ENCODE results near the gene USP13. TPM values are rescaled to one million over a fixed set of nuclear protein-coding genes. Genes with fewer than 3 reads are reported as not detected.
A peak's percentile ranks its signal among the peaks of the same experiment; 100 is the strongest.

Gene USP13
- total and polyA plus RNA-seq, 12 donors = 6.9 to 61.1 (median 35.0) TPM

DNA sequence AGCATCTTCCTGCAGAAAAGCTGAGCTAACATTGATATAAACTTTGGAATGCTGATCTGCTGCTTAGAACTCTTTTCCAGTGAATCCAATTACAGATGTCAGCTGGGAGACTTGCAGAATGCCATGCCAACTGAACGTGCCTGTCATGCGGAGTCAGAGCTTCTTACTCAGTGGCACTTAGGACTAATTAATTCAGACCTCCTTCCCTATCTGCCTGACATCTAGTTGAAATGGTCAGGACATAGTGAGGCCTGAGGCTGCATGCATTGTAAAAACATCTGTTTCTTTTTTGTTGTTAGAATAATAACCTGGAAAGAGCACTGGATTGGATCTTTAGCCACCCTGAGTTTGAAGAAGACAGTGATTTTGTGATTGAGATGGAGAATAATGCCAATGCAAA is 112.6 kb downstream of the USP13 start:
- Histone ChIP-seq H3K36me3 (replicated peaks in 1 of 2) (peaks cover 0 to 43% of the 10 kb centered on the region in 2 donors), H3K27me3 (no peaks in the 10 kb centered on the region), H3K27ac (no peak overlapping the region), H3K4me1 (replicated peaks in 1 of 2) (no peaks in the 10 kb centered on the region), H3K9me3 (replicated peaks in 1 of 3) (no peaks in the 10 kb centered on the region), H3K4me3 (no peak overlapping the region)
- TF ChIP-seq POLR2A (IDR thresholded peaks at IDR 0.05) = no peak
- TF ChIP-seq, protein P1, sequence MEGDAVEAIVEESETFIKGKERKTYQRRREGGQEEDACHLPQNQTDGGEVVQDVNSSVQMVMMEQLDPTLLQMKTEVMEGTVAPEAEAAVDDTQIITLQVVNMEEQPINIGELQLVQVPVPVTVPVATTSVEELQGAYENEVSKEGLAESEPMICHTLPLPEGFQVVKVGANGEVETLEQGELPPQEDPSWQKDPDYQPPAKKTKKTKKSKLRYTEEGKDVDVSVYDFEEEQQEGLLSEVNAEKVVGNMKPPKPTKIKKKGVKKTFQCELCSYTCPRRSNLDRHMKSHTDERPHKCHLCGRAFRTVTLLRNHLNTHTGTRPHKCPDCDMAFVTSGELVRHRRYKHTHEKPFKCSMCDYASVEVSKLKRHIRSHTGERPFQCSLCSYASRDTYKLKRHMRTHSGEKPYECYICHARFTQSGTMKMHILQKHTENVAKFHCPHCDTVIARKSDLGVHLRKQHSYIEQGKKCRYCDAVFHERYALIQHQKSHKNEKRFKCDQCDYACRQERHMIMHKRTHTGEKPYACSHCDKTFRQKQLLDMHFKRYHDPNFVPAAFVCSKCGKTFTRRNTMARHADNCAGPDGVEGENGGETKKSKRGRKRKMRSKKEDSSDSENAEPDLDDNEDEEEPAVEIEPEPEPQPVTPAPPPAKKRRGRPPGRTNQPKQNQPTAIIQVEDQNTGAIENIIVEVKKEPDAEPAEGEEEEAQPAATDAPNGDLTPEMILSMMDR (IDR thresholded peaks at IDR 0.05) = no peak
- 68 to 77% (median 71%) methylated on average over 2 of the region's 2 CpGs for WGBS, 4 donors
- intact Hi-C loops (cut with DNase I) = no loop called here
- DNase-seq = no peak

DNA sequence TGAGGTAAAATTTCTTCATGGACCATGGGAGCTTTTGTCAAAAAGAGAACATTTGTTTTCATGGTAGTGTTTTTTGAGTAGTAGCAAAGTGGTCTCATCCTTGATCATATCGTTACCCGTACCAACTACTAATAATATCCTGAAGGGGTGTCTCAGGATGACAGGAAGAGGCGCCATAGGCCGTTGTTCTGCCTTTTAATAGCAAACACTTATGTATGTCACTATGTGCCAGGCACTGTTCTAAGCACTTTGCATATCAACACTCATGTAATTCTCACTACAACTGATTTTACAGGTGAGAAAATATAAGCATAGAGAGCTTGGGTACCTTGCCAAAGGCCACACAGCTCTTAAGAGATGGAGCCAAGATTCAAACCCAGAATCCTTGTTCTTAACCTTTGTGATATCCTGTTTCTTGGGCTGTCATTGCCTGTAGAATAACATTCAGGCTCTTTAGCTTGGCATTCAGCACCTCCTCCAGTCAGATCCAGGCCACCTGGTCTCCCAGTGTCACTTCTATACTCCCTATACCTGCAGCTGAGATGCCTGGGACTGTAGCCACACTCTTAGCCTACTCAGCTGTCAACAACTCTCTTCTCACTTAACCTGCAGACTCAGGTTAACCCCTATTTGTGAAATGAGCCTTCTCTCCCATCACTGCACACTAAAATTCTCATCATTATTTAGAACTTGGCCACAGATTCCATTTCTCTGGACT is 113.7 kb downstream of the USP13 start:
- TF ChIP-seq, protein P1 (IDR thresholded peaks at IDR 0.05) = no peak
- TF ChIP-seq POLR2A (IDR thresholded peaks at IDR 0.05) = no peak
- Histone ChIP-seq H3K4me3 (no peak overlapping the region), H3K4me1 (replicated peaks in 1 of 2) (no peaks in the 10 kb centered on the region), H3K27me3 (no peaks in the 10 kb centered on the region), H3K9me3 (replicated peaks in 1 of 3) (no peaks in the 10 kb centered on the region), H3K36me3 (replicated peaks in 1 of 2) (peaks cover 0 to 36% of the 10 kb centered on the region in 2 donors), H3K27ac (no peak overlapping the region)
- DNase-seq = no peak
- 91 to 98% (median 96%) methylated on average over 4 of the region's 4 CpGs for WGBS, 4 donors
- intact Hi-C loops (cut with DNase I) = no loop called here

DNA sequence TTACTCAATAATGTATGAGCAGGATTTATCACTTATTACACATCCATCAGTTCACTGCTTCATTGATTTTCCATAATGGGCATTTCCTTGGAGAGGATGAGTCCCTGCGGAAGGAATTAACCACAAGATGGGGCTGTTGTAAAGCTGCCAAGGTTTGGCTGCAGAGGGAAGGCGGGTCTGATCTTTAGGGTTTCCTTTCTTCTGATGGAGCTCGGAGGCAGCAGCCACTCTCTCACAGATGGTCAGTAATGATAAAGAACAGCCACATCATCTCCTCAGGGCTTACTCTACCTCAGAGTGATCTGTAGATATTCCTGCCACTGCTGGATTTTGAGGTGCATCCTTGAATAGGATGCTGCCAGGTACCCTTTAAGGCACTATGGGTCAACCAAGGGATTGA is 115.2 kb downstream of the USP13 start:
- WGBS, 4 donors = 57 to 82% (median 61%) methylated on average over 3 of the region's 3 CpGs
- peak in 1 of 7 donors; percentile 7 for DNase-seq
- Histone ChIP-seq H3K4me1 (replicated peaks in 1 of 2) (no peaks in the 10 kb centered on the region), H3K9me3 (replicated peaks in 1 of 3) (no peaks in the 10 kb centered on the region), H3K36me3 (replicated peaks in 1 of 2) (peaks cover 0 to 31% of the 10 kb centered on the region in 2 donors), H3K27me3 (no peaks in the 10 kb centered on the region), H3K27ac (no peak overlapping the region), H3K4me3 (no peak overlapping the region)
- TF ChIP-seq, protein P1 (IDR thresholded peaks at IDR 0.05) = peak in 2 of 6 experiments; percentile 8 to 28
- TF ChIP-seq POLR2A (IDR thresholded peaks at IDR 0.05) = no peak
- intact Hi-C loops (cut with DNase I) = no loop called here

DNA sequence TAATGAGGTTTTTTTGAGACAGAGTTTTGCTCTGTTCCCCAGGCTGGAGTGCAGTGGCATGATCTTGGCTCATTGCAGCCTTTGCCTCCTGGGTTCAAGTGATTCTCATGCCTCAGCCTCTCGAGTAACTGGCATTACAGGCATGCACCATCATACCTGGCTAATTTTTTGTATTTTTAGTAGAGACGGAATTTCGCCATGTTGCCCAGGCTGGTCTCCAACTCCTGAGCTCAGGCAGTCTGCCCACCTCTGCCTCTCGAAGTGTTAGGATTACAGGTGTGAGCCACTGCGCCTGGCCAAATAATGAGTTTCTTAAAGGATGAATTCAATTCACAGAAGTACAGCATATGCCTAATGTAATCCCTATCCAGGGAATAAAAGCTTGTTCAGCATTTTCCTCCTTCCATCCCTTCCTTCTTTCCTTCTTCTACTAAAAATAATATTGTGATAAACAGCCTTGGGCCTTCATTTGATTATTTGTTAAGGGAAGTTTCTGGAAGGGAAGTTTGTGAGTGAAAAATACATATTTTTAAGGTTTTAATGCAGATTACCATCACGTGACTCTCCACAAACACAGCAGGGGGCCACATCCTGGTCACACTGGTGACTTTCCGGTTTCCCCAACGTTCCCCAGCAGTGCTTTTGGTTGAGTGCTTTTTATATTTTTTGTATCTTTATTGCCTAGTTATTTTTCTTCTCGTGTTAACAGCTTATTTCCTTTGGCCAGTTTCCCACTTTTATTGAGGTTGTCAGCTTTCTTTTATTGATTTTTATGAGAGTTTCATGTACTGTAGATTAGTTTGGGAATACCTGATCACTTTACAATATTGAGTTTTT is 116.8 kb downstream of the USP13 start:
- no peak overlapping the region for H3K27ac ChIP-seq
- no peak for DNase-seq
- no peaks in the 10 kb centered on the region for H3K4me1 ChIP-seq (replicated peaks in 1 of 2)
- WGBS, 4 donors = 68 to 74% (median 72%) methylated on average over 9 of the region's 9 CpGs
- peaks cover 0 to 27% of the 10 kb centered on the region in 2 donors for H3K36me3 ChIP-seq (replicated peaks in 1 of 2)
- no peaks in the 10 kb centered on the region for H3K27me3 ChIP-seq
- no peak overlapping the region for H3K4me3 ChIP-seq
- no peak for TF ChIP-seq POLR2A (IDR thresholded peaks at IDR 0.05)
- TF ChIP-seq, protein P1 (IDR thresholded peaks at IDR 0.05) = no peak
- no peaks in the 10 kb centered on the region for H3K9me3 ChIP-seq (replicated peaks in 1 of 3)
- intact Hi-C loops (cut with DNase I) = no loop called here

Measured in adrenal gland (tissue), 12 donors.